NCI-H2081 (cell line): ENCODE data around the gene CDC5L.
A peak's percentile ranks its signal among the peaks of the same experiment; 100 is the strongest.
"Not testable (repeated sequence)": the region's sequence is repeated elsewhere in the genome, so short reads cannot be mapped to it uniquely, and the experiment has no call there.

Experiments
- DNase-seq, 2 experiments: peaks; one replicate each; lab custom pipeline; 2025; lab: John Stamatoyannopoulos, UW

CDC5L gene

DNA sequence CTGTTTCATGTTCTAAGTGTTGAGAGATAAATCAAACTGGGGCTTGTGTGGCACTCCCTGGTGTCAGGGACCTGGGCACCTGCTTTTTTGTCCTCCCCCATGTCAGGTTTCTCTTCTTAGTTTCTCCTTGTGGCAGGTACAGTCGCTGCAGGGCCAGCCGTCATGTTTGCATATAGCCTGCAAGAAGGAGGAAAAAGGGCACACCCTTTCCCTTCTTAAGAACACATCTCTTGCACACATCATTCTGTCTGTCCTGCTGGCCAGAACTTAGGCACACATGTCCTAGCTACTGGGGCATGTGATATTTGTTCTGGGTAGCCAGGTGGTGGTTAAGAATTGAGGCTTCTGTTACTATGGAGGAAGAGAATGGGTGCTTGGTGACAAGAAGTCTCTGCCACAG lies 27.9 kb downstream of the CDC5L start:
- DNase-seq, result no peak

DNA sequence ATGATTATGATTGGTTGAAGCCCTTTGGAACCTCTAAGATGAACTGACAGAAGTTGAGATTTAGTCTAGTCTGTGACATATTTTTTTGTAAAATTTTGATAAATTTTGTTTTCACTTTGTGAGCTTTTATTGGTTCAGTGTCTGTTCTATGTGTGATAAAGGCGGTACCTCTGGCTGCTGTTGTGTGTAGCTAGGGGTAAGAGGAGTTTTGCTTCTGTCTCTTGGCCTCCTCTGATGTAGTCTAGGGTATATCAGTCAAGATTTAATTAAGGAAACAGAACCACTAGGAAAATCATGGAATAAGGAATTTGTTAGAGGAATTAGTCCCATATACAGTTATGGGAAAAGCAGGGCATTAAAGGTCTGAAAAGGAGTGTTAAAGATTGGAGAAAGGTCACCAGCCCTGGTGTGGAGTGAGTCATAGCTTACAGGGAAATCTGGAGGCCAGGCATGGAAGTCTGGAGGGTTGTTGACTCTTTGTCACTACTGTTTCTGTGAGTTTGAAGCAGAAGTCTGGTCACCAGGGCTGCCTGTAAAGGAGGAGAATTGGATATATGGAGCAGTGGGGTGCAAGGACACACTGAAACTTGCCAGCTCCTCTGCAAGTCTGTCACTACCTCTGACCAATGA lies 28.5 kb downstream of the CDC5L start:
- no peak for DNase-seq

DNA sequence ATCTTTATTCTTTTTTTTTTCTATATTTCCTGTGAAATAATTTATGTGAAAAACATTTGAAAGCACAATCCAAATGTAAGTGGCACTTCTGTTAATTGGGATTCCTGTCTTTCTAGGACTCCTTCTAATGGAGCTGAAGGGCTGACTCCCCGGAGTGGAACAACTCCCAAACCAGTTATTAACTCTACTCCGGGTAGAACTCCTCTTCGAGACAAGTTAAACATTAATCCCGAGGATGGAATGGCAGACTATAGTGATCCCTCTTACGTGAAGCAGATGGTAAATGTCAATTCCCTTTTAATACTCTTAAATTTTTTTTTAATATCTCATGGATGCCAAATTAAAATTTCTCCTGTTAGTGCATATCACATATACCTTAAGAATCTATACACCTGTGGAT lies 35.0 kb downstream of the CDC5L start:
- DNase-seq, result no peak

- DNase-seq, result no peak
These were observed 35.8 kb downstream of the CDC5L start for GRCh38 chr6:44423306-44423705.

GRCh38 chr6:44425951-44426350 lies 38.4 kb downstream of the CDC5L start:
- no peak for DNase-seq

- DNase-seq, result no peak
These were observed 41.2 kb downstream of the CDC5L start for GRCh38 chr6:44428682-44429081.

GRCh38 chr6:44430326-44430725 lies 42.8 kb downstream of the CDC5L start:
- DNase-seq, result no peak

DNA sequence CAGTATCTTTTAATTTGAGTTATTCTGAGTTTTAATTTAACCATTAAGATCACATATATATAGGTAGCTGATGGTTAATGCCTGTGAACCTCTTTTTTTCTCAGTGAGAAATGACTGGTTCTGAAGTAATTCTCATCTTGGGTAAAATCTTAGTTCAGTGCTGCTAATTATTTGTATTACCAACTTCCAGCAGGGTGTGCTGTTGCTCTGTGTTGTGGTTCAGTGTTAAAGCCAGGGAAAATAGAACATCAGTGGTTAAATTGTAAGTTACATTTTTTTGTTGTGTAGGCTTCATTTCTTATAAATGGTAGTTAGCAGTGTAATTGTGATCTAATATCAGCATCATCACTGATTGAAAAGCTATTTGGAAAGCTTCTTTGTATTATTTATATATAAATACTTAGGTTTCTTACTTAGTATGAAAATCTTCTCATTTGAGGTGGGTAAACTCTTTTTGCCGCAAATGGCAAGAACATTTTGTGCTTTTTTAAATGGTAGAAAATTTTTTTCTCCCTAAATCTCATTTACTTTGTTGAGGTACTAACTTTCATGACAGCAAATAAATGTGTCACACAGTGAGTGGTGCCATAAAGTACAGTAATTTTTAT lies 43.7 kb downstream of the CDC5L start:
- peak; percentile 17 to 31 for DNase-seq

- no peak for DNase-seq
These were observed 44.7 kb downstream of the CDC5L start for GRCh38 chr6:44432227-44432626.

DNA sequence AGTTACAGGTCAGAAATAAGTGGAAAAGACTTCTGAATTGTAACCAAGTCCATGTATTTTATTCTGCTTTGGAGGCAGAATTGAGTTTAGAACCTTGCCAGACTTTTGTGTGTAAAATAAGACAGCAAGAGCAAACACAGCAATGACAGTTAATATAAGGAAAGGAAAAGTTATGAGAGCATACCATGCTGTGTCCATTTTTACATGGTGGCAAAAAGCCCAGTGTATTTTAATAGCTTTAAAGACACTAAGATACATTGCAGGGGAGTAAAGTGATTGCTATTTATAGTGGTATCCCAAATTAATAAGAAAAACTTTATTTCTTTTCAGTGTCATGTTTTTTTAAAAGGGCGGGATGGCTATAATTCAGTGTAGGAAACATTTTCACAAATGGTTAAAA lies 45.2 kb downstream of the CDC5L start:
- no peak for DNase-seq

DNA sequence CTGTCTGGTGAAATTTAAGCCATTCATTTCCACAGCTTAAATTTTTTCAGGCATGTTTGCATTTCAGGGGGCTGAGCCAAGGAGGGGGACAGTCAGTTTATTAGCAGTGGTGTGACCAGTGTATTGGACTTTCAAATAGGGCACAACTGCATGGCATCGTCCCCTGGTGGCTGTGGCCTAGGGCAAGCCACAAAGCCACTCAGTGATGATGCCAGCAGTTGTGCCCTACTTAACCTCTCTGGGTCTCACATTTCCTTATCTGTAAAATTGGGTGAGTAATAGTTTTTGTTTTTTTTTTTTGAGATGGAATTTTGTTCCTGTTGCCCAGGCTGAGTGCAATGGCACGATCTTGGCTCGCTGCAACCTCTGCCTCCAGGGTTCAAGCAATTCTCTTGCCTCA lies 48.0 kb downstream of the CDC5L start:
- DNase-seq, result no peak

GRCh38 chr6:44438827-44439226 lies 51.3 kb downstream of the CDC5L start:
- DNase-seq, result no peak

GRCh38 chr6:44439270-44440045 lies 52.0 kb downstream of the CDC5L start:
- no peak for DNase-seq

DNA sequence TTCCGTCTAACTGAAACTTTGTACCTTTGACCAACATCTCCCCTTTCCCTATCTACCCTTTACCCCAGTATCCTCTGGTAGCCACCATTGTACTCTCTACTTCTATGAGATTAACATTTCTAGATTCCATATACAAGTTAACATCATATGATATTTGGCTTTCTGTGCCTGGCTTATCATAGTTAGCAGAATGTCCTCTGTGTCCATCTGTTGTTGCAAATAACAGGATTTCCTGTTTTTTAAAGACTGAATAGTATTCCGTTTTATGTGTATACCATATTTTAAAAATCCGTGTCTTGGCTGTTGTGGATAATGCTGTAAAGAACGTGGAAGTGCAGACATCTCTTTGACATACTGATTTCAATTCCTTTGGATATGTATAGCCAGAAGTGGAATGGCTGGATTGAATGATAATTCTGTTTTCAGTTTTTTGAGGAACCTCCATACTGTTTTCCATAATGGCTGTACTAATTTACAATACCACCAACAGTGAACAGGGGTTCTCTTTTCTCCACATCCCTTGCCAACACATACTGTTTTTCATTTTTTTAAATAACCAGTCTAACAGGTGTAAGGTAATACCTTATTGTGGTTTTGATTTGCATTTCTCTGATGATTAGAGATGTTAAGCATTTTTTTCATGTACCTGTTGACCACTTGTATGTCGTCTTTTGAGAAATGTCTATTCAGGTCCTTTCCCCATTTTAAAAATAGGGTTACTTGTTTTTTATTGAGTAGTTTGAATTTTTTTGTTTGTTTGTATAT lies 53.8 kb downstream of the CDC5L start:
- DNase-seq, result no peak

- DNase-seq, result no peak
These were observed 54.7 kb downstream of the CDC5L start for GRCh38 chr6:44442236-44442635.

GRCh38 chr6:44442833-44443444 lies 55.4 kb downstream of the CDC5L start:
- DNase-seq, result no peak

- DNase-seq, result no peak
These were observed 57.3 kb downstream of the CDC5L start for GRCh38 chr6:44444853-44445252.

DNA sequence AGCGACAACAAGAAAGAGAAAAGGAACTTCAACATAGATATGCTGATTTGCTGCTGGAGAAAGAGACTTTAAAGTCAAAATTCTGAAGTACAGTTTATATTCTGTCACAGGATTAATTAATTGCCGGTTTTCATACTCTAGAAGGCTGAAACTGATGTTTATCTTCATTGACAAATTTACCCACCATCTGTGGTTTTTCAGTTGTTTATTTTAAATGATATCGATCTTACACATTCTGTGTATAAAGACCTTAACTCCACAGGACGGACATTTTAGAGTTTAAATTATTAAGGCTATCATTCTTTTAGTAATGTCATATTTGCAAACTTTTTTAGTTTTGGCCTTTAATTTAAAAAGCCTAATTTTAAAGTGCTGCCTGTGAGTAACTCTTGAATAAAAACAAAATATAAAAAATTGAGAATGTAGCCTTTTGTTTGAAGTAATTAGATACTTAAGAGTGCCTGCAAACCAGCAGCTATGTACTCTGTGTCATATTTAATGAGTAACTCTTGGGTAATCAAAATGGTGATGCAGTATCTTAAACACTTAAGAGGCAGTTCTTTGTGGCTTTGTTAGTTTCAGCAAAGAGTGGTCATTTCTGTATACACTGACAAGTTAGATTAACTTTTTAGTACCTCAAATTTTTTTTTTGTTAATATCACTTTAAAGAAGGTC lies 59.3 kb downstream of the CDC5L start:
- DNase-seq, result no peak

DNA sequence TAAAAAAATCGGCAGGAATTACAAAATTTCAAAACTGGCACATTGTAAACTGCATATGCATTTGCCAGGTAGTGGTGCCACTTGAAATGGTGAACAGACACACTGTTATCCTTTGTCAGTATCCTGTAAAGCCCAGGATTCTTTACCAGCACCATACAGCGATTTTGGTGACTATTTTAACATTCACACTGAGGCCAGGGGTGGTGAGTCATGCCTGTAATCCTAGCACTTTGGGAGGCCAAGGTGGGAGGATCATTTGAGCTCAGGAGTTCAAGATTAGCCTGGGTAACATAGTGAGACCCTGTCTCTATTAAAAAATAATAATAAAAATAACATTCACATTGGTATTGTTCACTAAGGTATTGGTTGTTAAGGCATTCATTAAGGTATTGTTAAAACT lies 61.7 kb downstream of the CDC5L start:
- DNase-seq, result not testable (repeated sequence)

- DNase-seq, result no peak
These were observed 64.5 kb downstream of the CDC5L start for GRCh38 chr6:44451803-44452695.

DNA sequence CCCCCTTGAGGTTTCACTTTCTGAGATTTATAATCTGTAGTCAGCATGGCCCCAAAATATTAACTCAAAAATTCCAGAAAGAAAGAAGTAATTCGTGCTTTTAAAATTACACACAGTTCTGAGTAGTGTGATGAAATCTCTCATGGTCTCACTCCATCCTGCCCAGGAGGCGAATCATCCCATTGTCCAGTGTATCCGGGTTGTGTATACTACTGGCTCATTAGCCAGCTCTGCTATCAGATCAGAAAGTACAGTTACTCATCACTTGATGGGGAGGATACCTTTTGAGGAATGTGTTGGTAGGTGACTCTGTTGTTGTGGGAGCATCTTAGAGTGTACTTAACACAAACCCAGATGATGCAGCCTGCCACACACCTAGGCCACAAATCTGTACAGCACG lies 65.2 kb downstream of the CDC5L start:
- DNase-seq, result no peak
